Measurements from ENCODE around the gene DTHD1. TPM values are rescaled to one million over a fixed set of nuclear protein-coding genes. Genes with fewer than 3 reads are reported as not detected.

Gene DTHD1
- polyA plus RNA-seq, 3 donors = not detected

- no peak for DNase-seq (ENCODE audit: low read depth in 3 of 3, low spot score in 2 of 3)
Observed at GRCh38 chr4:36338973-36339372, 57.6 kb downstream of the DTHD1 start.

DNA sequence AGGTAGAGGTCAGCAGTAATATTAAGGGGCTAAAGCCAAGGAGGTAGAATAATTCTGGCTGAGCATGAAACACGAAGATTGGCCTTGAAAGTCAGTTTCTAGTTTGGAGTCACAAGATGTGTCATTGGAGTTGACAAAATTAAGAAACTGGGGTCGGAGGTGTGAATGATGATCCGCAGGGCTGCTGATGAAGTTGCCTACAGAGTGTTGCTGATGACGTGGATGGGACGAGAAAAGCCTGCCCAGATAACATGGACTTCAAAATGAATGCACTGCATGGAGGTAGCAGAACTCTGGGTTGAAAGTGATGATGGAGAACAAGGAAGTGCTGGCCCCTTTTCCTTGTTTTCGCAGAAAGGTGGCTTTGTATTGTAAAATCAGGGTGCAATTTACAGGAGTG, 60.5 kb downstream of the DTHD1 start:
- no peak for DNase-seq (ENCODE audit: low read depth in 3 of 3, low spot score in 2 of 3)

DNA sequence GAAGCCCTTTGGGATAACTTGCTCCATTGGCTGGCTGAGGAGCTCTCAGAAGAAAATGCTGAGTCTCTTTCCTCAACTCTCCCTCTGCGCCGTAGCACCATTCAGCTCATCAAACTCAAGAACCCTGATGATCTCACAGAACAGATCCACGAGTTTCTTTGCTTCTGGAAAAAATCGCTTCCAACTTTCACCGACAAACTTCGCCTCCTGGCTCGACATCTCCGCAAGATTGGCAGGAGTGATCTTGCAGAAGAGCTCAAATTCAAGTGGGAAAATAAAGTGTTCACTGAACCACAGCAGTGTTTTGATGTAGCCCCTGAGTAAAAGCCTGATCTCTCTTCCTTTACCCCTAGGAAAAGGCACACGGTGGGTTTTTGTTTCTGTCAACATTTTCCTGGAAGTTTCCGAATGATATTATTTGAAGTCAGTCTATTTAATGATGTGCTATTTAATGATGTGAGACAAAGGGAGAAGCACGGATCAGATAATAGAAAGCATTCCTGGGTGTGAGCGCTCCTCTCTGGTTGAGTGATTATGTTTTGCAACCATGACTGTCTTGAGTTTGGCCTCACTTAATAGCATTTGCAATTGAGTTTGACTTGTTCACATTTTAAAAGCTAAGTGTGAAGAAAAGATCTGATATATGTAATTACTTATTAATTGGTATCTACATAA, 62.2 kb downstream of the DTHD1 start:
- DNase-seq (ENCODE audit: low read depth in 3 of 3, low spot score in 2 of 3) = no peak

DNA sequence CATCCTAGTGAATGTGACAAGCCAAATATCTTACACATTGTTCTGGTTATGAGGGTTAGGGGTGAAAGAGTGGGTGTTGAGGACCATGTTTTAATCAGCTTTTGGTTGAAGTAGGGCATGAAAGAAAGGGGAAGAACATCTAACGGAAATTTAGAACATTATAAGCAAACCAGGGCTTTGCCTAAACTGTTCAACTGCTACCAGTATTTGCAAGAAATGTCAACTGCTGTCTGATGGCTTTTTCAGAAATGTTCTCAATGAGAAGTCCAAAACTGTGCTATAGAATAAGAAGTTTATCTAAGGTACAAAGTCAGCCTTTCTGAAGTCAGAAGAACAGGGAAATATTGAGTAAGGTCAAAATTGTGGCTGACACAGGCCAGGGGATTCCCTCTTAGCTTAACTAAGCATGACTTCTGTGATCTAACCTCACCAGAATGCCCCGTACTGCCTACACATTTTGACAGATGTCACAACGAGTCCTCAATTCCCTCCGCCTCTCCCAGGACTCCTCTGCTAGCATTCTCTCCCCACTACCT, 67.1 kb downstream of the DTHD1 start:
- no peak for DNase-seq (ENCODE audit: low read depth in 3 of 3, low spot score in 2 of 3)

GRCh38 chr4:36349938-36350549, 68.6 kb downstream of the DTHD1 start:
- DNase-seq (ENCODE audit: low read depth in 3 of 3, low spot score in 2 of 3) = no peak

GRCh38 chr4:36351082-36351666, 69.8 kb downstream of the DTHD1 start:
- peak in 1 of 3 donors; percentile 29 for DNase-seq (ENCODE audit: low read depth in 3 of 3, low spot score in 2 of 3)

DNA sequence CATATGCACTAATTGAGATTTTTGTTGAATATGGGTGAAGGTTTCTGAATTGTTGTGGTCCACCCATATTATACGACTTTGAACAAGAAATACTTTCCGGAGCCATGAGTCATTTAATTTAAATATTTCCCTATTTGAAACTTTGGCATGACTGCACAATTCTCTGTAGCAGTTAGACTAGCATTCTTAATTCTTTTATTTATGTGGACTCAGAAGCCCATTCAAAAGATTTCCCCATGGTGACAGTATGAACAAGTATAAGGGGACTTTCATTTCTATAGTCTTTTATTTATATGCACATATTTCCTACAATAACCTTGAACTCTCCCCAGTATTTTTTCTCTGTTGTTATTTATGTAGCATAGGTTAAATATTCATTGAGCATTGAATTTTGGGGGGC, 72.6 kb downstream of the DTHD1 start:
- no peak for DNase-seq (ENCODE audit: low read depth in 3 of 3, low spot score in 2 of 3)

DNA sequence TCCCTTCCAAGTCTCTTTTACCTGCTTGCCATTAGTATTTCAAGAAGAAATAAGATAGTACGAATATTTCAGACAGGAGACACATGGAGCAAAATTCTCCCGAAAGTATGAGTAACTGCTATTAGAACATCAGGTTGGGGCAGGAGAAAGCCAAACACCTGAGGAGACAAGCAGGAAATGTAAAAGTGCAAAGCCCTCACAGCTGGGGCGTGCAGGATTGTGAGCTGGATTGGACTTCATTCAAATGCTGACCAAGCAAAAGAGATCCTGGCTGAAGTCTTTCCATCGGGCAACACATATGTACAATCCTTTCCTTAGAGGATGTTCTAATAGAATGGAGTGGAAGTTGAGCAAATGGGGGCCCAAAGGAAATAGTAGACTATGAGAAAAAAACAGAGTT, 76.8 kb downstream of the DTHD1 start:
- no peak for DNase-seq (ENCODE audit: low read depth in 3 of 3, low spot score in 2 of 3)

- no peak for DNase-seq (ENCODE audit: low read depth in 3 of 3, low spot score in 2 of 3)
Observed at GRCh38 chr4:36360755-36361154, 79.3 kb downstream of the DTHD1 start.

DNA sequence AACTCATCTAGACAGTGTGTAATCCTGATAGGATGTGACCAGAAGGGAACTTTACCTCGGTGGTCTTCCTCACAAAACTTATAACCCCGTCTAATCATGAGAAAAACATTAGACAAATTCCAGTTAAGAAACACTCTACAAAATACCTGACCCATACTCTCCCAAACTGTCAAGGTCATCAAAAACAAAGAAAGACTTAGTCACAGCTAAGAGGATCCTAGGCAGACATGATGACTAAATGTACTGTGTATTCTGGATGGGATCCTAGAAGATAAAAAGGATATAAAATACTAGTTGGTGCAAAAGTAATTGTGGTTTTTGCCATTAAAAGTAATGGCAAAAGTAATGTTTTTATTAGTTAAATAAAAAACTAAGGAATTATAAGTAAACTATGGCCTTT, 81.6 kb downstream of the DTHD1 start:
- no peak for DNase-seq (ENCODE audit: low read depth in 3 of 3, low spot score in 2 of 3)

DNA sequence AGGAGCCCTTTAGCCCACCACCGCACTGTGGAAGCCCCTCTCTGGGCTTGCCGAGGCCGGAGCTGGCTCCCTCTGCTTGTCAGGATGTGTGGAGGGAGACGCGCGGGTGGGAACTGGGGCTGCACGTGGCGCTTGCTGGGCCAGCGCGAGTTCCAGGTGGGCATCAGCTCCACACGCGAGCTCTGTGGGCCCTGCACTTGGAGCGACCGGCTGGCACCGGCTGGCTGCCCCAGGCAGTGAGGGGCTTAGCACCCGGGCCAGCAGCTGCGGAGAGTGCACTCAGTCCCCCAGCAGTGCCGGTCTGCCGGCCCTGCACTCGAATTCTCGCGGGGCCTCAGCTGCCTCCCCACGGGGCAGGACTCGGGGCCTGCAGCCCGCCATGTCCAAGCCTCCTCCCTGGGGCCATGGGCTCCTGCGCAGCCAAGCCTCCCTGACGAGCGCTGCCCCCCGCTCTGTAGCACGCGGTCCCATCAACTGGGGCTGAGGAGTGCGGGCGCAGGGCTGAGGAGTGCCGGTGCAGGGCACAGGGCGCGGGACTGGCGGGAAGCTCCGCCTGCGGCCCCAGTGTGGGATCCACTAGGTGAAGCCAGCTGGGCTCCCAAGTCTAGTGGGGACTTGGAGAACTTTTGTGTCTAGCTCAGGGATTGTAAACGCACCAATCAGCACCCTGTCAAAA, 93.6 kb downstream of the DTHD1 start:
- no peak for DNase-seq (ENCODE audit: low read depth in 3 of 3, low spot score in 2 of 3)

DNA sequence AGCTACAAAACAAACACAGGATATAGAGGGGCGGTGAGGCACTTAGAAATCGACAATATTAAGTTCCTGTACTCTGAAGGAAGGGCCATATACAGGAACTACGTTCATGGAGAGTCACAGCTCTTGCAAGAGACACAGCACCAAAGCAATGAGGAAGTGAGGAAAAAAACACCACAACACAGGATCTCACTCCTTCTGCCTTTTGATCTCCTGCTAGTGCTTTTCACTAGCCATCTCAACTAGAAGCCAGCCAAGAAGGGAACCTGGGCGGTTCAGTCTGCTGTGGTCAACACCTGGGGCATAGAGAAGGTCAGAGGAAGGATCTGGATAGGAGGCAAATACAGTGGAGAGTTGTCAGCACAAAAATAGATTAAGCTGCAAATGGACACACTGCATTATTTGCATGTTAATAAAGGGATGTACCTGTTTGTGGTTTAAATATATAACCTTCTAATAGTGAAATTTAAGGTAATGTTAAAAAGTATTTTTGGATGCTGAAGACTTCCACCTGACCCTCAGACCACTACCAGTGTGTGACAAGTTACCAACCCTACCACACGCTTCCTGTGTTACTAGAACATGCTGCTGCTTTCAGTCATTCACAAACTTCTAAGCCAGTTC, 104.6 kb downstream of the DTHD1 start:
- no peak for DNase-seq (ENCODE audit: low read depth in 3 of 3, low spot score in 2 of 3)

DNA sequence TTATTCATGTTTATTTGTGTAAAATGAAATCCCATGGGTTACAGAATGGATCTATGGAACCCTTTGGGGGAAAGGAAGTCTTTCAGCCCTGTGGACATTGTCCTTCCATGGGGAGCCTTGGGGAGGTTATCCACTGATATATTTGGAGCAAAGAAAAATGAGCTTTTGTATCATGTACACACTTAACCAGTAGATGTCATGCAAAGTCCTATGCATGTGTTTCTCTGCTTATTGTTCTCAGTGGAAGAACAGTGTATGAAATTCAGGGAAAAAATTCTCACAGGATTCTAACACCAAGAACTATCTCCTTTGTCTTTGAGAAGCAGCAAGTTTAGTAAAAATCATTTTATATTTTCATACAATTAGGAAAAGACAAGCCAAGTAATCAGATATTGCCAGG, 105.3 kb downstream of the DTHD1 start:
- no peak for DNase-seq (ENCODE audit: low read depth in 3 of 3, low spot score in 2 of 3)

- no peak for DNase-seq (ENCODE audit: low read depth in 3 of 3, low spot score in 2 of 3)
Observed at GRCh38 chr4:36388710-36389109, 107.3 kb downstream of the DTHD1 start.

- no peak for DNase-seq (ENCODE audit: low read depth in 3 of 3, low spot score in 2 of 3)
Observed at GRCh38 chr4:36391411-36391810, 110.0 kb downstream of the DTHD1 start.

DNA sequence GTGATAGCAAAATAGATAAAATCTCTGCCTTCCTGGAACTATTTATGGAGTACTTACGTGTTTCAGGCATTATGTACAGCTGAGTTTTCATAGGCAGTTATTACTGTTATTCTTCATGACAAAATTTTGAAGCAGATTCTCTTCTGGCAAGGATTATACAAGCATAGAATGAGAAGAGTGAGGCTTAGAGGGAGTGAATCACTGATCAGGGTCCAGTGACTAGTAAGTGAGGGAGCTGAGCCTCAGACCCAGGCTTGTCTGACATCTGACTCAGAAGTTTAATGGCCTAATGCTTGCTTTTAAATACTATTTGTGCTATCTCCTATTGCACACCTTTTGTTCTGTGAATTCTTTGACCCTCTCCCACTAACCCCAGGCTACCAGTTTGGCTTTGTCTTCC, 110.6 kb downstream of the DTHD1 start:
- DNase-seq (ENCODE audit: low read depth in 3 of 3, low spot score in 2 of 3) = no peak

GRCh38 chr4:36392916-36393315, 111.5 kb downstream of the DTHD1 start:
- DNase-seq (ENCODE audit: low read depth in 3 of 3, low spot score in 2 of 3) = no peak

All from right renal cortex interstitium (tissue), 3 donors.